Stimulated activated CD8-positive, alpha-beta memory T cell treated with anti-CD3 and anti-CD28 coated beads, Interleukin-12 subunit alpha, Interleukin-12 subunit beta, amount 100 ng/mL, for 1 hour (primary cell): ENCODE data around the gene PLXNA3.

ENCODE experiments used
- DNase-seq: peaks from one replicate; pipeline ENCODE4 v3.0.0-alpha.2; 2020; ENCODE audit warnings: low read depth

Gene PLXNA3

DNA sequence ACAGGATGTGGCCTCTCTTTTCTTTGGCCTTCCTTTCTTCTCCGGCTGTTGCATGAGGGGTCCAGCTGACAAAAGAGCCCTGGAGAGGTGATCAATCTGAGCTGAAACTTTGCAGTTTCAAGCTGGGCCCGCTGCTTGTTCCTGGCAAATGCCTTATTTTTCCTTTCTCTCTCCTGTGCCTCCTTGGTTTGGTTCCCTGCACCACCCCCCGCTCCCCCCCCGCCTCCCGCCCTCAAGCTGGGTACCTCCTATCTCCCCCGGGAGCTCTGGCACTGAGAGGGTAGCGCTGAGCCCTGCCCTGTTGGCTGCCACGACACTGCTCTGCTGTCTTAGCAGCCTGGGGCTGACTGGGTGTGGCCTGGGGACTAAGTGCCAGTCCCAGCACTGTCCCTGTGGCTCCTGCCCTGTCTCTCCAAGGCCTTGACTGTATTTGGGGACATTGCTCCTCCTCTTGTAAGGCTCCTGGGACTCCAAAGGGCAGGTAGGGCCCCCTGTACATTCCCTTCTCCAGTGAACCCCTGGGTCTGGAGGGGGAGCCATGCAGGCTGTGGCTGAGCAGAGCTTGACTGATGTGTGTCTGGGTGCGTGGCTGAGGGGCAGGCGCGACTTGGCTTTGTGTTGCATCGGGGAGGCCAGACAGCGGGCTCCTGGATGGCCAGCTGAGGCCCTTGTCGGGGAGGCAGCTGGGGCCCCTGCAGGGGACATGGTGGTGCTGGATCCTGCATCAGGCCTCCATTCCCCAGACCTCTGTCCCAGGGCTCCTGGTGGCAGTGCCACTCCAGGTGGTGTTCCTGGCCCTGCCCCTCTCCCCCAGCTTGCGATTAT, 1.1 kb downstream of the PLXNA3 start:
- DNase-seq = no peak

DNA sequence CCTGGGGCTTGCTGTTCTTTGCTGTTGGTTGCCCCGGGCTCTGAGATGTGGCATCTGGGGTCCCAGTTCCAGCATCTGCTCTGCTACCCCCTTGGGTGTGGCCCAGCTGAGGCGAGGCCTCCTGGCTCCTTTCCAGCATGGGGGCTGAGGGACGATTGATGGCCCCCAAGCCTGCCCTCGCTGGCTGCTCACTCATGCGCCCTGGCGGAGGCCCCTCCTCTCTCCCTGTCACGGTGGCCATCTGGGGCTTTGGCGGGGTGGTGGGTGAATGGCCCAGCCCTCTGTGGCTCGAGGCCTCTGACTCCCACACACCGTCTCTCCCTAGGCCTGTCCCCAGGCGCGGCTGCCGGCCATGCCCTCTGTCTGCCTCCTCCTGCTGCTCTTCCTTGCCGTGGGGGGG, 1.8 kb downstream of the PLXNA3 start:
- no peak for DNase-seq

DNA sequence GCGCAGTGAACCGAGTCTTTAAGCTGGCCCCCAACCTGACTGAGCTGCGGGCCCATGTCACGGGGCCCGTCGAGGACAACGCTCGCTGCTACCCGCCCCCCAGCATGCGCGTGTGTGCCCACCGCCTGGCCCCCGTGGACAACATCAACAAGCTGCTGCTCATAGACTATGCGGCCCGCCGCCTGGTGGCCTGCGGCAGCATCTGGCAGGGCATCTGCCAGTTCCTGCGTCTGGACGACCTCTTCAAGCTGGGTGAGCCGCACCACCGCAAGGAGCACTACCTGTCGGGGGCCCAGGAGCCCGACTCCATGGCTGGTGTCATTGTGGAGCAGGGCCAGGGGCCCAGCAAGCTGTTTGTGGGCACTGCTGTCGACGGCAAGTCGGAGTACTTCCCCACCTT, 2.2 kb downstream of the PLXNA3 start:
- no peak for DNase-seq

DNA sequence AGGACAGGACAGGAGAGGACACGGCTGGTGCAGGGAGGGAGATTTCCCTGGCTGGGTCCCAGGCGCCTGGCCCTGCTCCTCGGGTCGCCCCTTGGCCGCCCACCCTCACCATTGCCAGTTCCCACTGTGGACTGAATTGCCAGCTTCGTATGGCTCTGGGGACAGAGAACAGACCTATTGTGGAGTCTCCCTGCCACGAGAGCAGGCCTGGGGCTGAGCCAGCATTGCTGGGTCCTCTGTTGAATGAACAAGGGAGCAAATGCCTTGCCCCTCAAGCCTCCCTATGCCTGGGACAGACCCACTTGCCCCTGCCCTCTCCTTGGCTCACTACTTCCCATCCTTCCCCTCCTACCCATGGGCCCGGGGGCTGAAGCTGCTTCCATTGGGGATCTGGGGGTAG, 4.3 kb downstream of the PLXNA3 start:
- no peak for DNase-seq

DNA sequence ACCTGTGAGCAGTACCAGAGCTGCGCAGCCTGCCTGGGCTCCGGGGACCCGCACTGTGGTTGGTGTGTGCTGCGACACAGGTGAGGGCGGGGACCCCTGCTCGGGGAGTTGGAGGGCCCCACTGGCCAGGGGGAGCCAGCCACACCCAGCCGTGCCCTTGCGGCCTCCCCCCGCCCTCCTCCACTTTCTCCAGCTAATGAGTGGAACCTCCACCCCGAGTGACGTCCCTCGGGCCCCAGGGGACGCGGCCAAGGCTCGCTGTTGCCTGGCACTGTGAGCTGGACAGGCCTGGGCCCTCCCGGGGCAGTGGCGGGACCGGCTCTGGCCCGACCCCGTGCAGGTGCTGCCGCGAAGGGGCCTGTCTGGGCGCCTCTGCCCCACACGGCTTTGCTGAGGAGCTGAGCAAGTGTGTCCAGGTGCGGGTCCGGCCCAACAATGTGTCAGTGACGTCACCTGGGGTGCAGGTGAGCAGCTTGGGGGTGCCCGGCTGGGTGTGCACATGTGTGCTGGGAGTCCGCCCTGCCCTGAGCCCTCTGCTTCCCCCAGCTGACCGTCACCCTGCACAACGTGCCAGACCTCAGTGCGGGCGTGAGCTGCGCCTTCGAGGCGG, 5.6 kb downstream of the PLXNA3 start:
- DNase-seq = no peak

DNA sequence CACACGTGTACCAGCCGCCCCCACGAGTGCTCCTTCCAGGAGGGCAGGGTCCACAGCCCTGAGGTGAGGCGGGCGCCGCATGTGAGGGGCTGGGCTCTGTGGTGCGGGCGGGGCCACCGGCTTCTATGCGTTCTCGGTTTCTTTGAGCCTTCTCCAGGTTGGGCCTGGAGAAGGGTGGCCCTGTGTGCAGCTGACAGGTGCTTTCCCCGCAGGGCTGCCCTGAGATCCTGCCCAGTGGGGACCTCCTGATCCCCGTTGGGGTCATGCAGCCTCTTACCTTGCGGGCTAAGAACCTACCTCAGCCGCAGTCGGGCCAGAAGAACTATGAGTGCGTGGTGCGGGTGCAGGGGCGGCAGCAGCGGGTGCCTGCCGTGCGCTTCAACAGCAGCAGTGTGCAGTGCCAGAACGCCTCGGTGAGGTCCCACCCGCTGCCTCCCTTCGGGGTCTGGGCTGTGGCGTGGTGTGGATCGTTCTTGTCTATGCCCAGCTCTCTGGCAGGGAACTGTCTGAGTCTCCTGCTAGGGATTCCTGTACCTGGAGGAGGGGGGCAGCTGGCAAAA, 6.8 kb downstream of the PLXNA3 start:
- no peak for DNase-seq

DNA sequence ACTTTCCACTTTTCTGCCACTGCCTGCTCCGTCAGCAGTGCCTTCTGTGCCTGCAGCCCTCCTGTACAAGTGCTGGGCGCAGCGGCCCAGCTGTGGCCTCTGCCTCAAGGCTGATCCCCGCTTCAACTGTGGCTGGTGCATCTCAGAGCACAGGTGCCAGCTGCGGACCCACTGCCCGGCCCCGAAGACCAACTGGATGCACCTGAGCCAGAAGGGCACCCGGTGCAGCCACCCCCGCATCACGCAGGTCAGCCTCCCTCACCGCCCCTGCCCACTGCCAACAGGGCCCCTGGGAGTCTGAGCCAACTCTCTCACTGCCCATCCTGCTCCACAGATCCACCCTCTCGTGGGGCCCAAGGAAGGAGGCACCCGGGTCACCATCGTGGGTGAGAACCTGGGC, 7.5 kb downstream of the PLXNA3 start:
- DNase-seq = no peak

DNA sequence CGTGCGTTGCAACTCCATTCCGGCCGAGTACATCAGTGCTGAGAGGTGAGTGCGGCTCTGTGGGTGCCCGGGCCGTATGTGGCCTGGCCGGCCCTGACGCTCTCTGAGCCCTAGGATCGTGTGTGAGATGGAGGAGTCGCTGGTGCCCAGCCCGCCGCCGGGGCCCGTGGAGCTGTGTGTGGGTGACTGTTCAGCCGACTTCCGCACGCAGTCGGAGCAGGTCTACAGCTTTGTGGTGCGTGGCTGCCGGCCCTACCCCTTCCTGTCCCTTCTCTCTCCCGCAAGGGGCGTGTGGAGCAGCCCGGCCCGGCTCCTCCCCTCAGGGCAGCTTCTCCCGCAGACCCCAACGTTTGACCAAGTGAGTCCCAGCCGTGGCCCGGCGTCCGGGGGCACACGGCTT, 8.0 kb downstream of the PLXNA3 start:
- no peak for DNase-seq

DNA sequence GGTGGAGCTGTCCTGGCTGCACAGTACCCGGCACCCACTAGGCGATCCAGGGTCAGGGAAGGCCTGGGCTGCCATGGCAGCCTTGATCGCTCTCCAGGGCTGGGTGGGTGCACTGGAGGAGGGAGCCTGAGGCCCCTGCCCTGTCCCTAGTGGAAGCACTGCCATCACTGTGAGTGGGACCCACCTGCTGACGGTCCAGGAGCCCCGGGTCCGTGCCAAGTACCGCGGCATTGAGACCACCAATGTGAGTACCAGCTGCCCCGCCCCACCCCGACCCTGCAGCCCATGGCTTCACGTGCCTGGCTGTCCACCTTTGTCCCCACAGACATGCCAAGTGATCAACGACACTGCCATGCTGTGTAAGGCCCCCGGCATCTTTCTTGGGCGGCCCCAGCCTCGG, 8.8 kb downstream of the PLXNA3 start:
- no peak for DNase-seq

DNA sequence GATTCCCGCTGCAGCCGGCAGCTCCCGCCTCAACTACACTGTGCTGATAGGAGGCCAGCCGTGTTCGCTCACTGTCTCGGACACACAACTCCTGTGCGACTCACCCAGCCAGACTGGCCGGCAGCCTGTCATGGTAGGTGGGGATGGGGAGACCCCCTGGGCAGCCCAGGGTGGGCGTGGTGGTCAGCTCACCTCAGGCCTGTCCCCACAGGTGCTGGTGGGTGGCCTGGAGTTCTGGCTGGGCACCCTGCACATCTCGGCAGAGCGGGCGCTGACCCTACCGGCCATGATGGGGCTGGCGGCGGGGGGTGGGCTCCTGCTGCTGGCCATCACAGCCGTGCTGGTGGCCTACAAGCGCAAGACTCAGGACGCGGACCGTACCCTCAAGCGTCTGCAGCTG, 9.5 kb downstream of the PLXNA3 start:
- DNase-seq = no peak

DNA sequence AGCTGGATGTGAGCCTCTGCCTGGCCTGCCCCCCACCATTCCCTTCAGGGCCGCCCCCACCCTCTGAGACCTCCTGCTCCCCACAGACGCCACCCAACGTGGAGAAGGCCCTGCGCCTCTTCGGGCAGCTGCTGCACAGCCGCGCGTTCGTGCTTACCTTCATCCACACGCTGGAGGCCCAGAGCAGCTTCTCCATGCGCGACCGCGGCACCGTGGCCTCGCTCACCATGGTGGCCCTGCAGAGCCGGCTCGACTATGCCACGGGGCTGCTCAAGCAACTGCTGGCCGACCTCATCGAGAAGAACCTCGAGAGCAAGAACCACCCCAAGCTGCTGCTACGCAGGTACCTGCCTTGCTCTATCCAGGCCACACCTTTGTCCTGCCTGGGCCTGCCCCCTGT, 10.1 kb downstream of the PLXNA3 start:
- DNase-seq = no peak

DNA sequence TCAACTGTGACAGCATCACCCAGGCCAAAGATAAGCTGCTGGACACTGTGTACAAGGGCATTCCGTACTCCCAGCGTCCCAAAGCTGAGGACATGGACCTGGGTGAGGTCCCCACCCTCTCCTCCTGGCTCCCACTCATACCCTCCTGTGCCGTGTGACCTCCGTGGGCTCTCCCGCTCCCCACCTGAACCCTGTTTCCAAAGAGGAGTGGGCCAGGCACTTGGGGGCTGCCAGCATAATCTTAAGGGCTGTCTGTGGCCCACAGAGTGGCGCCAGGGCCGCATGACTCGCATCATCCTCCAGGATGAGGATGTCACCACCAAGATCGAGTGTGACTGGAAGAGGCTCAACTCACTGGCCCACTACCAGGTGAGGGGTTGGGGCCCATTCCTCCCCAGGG, 11.0 kb downstream of the PLXNA3 start:
- DNase-seq = no peak

DNA sequence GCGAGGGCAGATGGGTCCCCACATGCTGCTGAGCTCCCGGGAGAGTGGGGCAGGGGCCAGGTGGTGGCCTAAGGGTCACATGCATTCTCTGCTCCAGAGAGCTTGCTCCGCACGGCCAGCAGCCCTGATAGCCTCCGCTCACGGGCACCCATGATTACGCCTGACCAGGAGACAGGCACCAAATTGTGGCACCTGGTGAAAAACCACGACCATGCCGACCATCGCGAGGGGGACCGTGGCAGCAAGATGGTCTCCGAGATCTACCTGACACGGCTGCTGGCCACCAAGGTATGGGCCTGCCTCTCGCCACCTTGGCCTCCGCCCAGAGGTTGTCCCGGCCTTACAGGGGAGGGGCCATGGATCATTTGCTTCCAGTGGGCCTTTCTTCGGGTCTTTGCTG, 11.8 kb downstream of the PLXNA3 start:
- DNase-seq = no peak

DNA sequence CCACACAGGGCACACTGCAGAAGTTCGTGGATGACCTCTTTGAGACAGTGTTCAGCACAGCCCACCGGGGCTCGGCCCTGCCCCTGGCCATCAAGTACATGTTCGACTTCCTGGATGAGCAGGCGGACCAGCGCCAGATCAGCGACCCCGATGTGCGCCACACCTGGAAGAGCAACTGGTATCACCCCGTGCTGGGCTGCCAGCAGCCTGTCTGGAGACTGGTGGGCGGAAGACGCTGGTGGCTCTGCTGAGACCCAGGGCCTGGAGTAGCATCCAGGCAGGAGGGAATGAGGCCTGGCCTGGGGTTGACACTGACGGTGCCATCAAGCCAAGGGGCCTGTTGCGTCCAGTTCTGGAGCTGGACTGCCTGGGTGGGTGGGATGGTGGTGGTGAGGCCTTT, 12.4 kb downstream of the PLXNA3 start:
- DNase-seq = no peak

DNA sequence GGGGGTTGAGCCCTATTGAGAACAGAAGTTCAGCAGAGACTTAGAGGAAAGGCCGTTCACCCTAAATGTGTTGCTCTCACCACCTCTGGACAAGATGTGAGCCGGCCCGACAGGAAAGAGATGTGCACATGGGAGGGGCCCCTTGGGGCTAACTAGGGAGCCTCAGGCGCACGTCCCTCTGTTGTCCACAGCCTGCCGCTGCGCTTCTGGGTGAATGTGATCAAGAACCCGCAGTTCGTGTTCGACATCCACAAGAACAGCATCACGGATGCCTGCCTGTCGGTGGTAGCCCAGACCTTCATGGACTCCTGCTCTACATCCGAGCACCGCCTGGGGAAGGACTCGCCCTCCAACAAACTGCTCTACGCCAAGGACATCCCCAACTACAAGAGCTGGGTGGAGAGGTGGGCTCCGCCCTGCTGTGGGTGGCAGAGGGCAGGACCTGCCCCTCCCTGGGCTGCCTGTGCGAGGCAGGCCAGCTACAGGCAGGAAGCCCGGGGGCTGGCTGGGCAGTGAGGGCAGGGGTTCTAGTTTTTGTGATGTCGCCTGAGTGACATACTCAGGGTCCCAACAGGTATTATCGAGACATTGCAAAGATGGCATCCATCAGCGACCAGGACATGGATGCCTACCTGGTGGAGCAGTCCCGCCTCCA, 13.0 kb downstream of the PLXNA3 start:
- no peak for DNase-seq

DNA sequence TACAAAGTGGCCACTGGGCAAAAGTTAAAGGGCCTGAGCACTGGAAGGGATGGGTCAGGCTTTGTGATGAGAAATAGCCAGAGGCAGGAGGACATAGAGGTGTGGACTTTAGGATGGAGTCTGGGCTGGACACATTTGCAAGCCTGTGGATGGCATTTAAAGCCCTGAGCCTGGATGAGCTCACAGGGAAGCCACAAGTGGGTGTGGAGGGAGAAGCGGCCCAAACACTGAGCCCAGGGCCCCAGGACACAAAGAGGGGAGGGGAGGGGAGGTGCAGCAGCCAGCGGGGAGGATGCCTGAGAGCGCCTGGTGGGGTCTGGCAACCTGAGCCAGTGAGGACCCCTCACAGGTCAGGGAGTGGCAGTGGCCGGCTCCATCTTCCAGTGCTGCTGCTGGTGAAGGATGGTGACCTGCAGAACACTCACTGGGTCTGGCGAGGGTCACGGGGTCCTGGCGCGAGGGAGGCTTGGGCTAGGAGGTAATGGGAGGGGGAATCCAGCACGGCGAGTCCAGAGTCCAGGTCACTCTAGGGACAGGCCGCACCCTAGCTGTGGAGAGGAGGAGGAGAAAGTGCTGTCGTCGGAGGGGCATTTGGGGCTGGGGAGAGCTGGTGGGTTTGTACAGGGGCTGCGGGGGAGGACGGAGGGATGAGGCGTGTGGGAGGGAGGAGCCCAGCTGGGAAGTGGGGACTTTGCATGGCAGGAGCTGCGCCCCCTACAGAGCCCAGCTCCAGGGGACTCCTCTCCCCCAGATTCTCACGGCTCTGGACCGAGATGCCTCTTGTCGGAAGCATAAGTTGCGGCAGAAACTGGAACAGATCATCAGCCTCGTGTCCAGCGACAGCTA, 14.0 kb downstream of the PLXNA3 start:
- no peak for DNase-seq

DNA sequence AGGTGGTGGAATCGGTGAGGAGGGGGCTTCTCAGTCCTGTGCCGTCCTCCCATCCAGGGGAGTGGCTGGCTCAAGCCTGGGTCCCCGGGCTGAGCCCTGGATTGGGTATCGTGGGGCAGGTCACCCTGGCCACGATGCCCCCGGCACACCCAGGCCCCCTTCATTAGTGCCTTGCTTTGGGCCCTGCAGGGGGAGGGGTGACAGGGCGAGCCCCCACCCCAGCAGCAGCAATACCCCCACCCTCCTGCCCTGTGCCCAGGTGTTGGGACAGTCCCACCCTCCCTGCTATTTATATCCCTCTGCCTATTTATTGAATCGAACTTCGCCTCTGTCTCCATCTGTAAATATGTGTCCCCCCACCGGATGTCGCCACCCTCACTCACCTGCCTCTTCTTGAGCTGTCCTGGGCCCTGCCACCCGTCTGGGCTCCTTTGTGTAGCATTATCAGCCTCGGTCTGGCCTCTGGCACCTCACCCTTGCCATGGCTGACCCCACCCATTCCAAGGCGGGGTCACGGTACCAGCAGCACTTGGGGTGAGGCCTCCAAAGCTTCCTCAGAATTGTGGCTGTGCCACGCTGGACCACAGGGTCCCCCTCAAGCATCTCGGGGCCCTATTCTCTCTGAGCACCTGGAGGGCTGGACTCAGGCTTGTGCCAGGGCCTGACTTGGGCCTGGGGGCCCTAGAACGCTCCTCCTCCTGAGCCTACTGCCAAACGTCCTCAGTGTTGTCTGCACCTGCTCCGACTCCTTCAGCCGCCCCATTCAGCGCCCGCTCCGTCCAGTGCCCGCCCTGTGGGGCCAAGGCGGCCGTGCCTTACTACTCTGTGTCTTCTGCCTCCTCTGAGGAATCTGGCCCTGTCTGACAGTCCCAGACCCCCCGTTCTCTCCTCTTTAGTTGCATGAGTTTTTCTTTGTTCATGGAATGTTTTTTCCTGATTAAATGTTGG, 14.9 kb downstream of the PLXNA3 start:
- no peak for DNase-seq

DNA sequence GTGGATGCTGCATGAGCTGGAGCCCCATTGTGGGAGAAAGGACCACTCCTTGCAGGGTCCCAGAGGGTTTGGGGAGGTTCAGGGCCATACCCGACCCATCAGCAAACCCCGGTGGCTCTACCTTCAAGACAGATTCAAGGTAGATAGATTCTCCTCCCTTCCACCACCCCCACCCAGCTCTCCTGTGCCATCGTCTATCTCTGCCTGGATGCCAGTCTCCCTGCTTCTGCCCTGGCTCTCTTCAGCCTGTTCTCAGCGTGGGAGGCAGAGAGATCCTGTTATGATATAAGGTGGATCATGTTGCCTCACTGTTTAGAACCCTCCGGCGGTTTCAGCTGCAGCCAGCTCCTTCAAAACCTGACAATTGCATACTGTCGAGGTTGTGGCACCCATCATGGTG, 15.6 kb downstream of the PLXNA3 start:
- no peak for DNase-seq

DNA sequence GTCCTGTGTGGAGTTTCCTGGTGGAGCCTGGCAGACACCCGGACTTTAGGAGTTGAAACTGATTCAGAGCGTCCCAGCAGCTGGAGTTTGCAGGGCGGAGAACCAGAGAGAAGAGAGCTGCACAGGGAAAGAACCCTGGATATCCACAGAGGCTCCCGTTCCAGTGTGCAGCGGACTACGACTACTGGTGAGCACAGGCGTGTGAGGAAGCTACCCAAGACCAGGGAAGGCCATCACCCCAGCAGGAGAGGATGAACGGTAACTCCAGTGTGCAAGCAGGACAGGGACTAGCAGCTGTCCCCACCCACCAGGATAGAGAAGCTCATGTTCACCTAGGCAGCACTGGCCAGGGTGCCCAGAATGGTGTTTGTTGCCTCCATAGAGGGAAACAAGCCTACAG, 18.7 kb downstream of the PLXNA3 start:
- DNase-seq = no peak

DNA sequence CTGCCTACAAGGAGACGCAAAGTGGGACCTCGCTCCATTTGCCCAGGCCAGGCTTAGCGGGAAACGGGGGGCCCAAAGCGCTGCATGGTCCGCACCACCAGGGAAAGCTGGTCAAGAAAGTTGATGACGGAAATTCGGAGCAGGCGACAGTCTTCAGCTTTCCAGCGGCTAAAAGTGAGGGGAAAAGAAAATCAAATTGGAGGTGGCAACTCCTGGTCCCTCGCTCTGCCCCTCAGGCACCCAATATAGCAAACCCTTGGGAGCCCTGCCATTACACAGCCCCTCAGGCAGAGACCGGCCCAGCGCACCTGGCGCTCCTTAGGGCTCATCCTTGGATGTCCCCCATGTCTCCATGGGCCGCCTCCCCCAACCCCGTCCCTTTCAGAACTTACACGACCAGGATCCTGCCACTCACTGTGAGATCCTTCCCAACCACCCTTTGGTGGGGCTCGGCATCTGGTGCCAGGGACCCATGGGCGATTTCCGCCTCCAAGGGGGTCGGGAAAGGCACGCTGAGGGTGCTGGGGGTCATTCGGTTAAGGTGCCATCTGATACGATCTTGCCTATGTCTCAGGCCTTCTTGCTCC, 19.9 kb downstream of the PLXNA3 start:
- DNase-seq = no peak
